WTC11 (cell line): Measurements from ENCODE around the gene RFLNA. TPM values are rescaled to one million over a fixed set of nuclear protein-coding genes. Genes with fewer than 3 reads are reported as not detected.
A peak's percentile ranks its signal among the peaks of the same experiment; 100 is the strongest.

ENCODE experiments used
- ATAC-seq: fragments of 200-7000 bp; cut with Tn5 transposase; 2 replicates; pipeline ENCODE4 v1.10.0; 2021; ENCODE audit warnings: mild to moderate bottlenecking, moderate library complexity
- CTCF ChIA-PET: fragments of 300-600 bp; sonication (Branson Sonifier 250); formaldehyde crosslinking; loops from one replicate; lab custom pipeline; 2021; ENCODE audit warnings: antibody characterized with exemption; lab: Charles Lee
- POLR2A ChIA-PET: fragments of 350-600 bp; sonication (Branson Sonifier 250); formaldehyde crosslinking; loops from one replicate; lab custom pipeline; 2021; ENCODE audit warnings: antibody characterized with exemption; lab: Charles Lee
- DNase-seq: peaks from one replicate; pipeline ENCODE4 v3.0.0; 2021; ENCODE audit warnings: low spot score
- H3K27ac Mint-ChIP-seq: 2 replicates; pipeline ENCODE4 v1.8.0; 2021; ENCODE audit warnings: mixed read lengths
- H3K27me3 Mint-ChIP-seq: 2 replicates; pipeline ENCODE4 v1.8.0; 2021; ENCODE audit warnings: low read depth, mild to moderate bottlenecking, moderate library complexity, mixed read lengths
- H3K36me3 Mint-ChIP-seq: 2 replicates; pipeline ENCODE4 v1.8.0; 2021; ENCODE audit warnings: mixed read lengths
- H3K4me1 Mint-ChIP-seq: 2 replicates; pipeline ENCODE4 v1.8.0; 2022; ENCODE audit warnings: mixed read lengths
- H3K4me3 Mint-ChIP-seq: 2 replicates; pipeline ENCODE4 v1.8.0; 2021; ENCODE audit warnings: mild to moderate bottlenecking, moderate library complexity, mixed read lengths
- H3K9me3 Mint-ChIP-seq: 2 replicates; pipeline ENCODE4 v1.8.0; 2021; ENCODE audit warnings: mixed read lengths
- ATF3 ChIP-seq: sonication (generic); formaldehyde crosslinking; conservative IDR thresholded peaks from 2 replicates; pipeline ENCODE4 v1.8.1; 2022; ENCODE audit warnings: mild to moderate bottlenecking, missing genetic modification reagents
- ATF6 ChIP-seq: sonication (generic); formaldehyde crosslinking; IDR thresholded peaks from 2 replicates; pipeline ENCODE4 v1.8.1; 2023; ENCODE audit warnings: mild to moderate bottlenecking, missing genetic modification reagents
- CBFB ChIP-seq: sonication (generic); formaldehyde crosslinking; IDR thresholded peaks from 2 replicates; pipeline ENCODE4 v1.8.1; 2022; ENCODE audit warnings: mild to moderate bottlenecking, low read depth, missing genetic modification reagents
- CDX4 ChIP-seq: fragments of 250-450 bp; sonication (Bioruptor Pico); IDR thresholded peaks from 2 replicates; pipeline ENCODE4 v1.9.0; 2021; ENCODE audit warnings: moderate library complexity, mild to moderate bottlenecking, inconsistent platforms, borderline replicate concordance
- CREB1 ChIP-seq: sonication (generic); formaldehyde crosslinking; IDR thresholded peaks from 2 replicates; pipeline ENCODE4 v1.8.0; 2023; ENCODE audit warnings: mild to moderate bottlenecking, missing genetic modification reagents
- CREM ChIP-seq: sonication (generic); formaldehyde crosslinking; IDR thresholded peaks from 2 replicates; pipeline ENCODE4 v1.8.1; 2022; ENCODE audit warnings: mild to moderate bottlenecking, missing genetic modification reagents, moderate library complexity
- CTCF ChIP-seq: fragments of 200-600 bp; IDR thresholded peaks from 2 replicates; pipeline ENCODE4 v1.8.0; 2022; ENCODE audit warnings: antibody characterized with exemption
- E2F4 ChIP-seq: sonication (generic); formaldehyde crosslinking; IDR thresholded peaks from 2 replicates; pipeline ENCODE4 v1.8.1; 2022; ENCODE audit warnings: low read depth, mild to moderate bottlenecking, moderate library complexity, missing genetic modification reagents, borderline replicate concordance
- E2F5 ChIP-seq: sonication (generic); formaldehyde crosslinking; IDR thresholded peaks from 2 replicates; pipeline ENCODE4 v1.8.1; 2022; ENCODE audit warnings: mild to moderate bottlenecking, moderate library complexity, missing genetic modification reagents
- ERG ChIP-seq: fragments of 250-450 bp; sonication (Bioruptor Pico); IDR thresholded peaks from 2 replicates; pipeline ENCODE4 v1.8.0; 2021; ENCODE audit warnings: mild to moderate bottlenecking
- ESRRA ChIP-seq: sonication (generic); formaldehyde crosslinking; IDR thresholded peaks from 2 replicates; pipeline ENCODE4 v1.8.1; 2022; ENCODE audit warnings: mild to moderate bottlenecking, missing genetic modification reagents, borderline replicate concordance
- FOXP1 ChIP-seq: sonication (generic); formaldehyde crosslinking; IDR thresholded peaks from 2 replicates; pipeline ENCODE4 v1.8.0; 2022; ENCODE audit warnings: missing genetic modification reagents, mild to moderate bottlenecking, moderate library complexity, borderline replicate concordance
- GABPB1 ChIP-seq: sonication (generic); formaldehyde crosslinking; IDR thresholded peaks from 2 replicates; pipeline ENCODE4 v1.8.1; 2023; ENCODE audit warnings: mild to moderate bottlenecking, missing genetic modification reagents
- GRHL2 ChIP-seq: fragments of 250-450 bp; sonication (Bioruptor Pico); IDR thresholded peaks from 2 replicates; pipeline ENCODE4 v1.8.0; 2022; ENCODE audit warnings: mild to moderate bottlenecking, moderate library complexity; ENCODE audit not compliant: insufficient replicate concordance, severe bottlenecking
- MYBL2 ChIP-seq: sonication (generic); formaldehyde crosslinking; IDR thresholded peaks from 2 replicates; pipeline ENCODE4 v1.8.1; 2023; ENCODE audit warnings: mild to moderate bottlenecking, moderate library complexity, missing genetic modification reagents
- PREB ChIP-seq: sonication (generic); formaldehyde crosslinking; IDR thresholded peaks from 2 replicates; pipeline ENCODE4 v1.8.1; 2022; ENCODE audit warnings: mild to moderate bottlenecking, missing genetic modification reagents, moderate library complexity, borderline replicate concordance
- PRRX2 ChIP-seq: fragments of 250-450 bp; sonication (Bioruptor Pico); IDR thresholded peaks from 2 replicates; pipeline ENCODE4 v1.8.0; 2021; ENCODE audit warnings: mild to moderate bottlenecking
- SOX15 ChIP-seq: fragments of 250-450 bp; sonication (Bioruptor Pico); IDR thresholded peaks from 2 replicates; pipeline ENCODE4 v1.9.0; 2021; ENCODE audit warnings: mild to moderate bottlenecking
- TEAD1 ChIP-seq: sonication (generic); formaldehyde crosslinking; IDR thresholded peaks from 2 replicates; pipeline ENCODE4 v1.8.0; 2022; ENCODE audit warnings: mild to moderate bottlenecking, missing genetic modification reagents
- TEAD4 ChIP-seq: sonication (generic); formaldehyde crosslinking; IDR thresholded peaks from 2 replicates; pipeline ENCODE4 v1.8.0; 2022; ENCODE audit warnings: mild to moderate bottlenecking, missing genetic modification reagents
- USF2 ChIP-seq: sonication (generic); formaldehyde crosslinking; IDR thresholded peaks from 2 replicates; pipeline ENCODE4 v1.8.1; 2023; ENCODE audit warnings: mild to moderate bottlenecking, missing genetic modification reagents, moderate library complexity
- ZMAT4 ChIP-seq: fragments of 250-450 bp; sonication (Bioruptor Pico); IDR thresholded peaks from 2 replicates; pipeline ENCODE4 v1.9.0; 2021; ENCODE audit warnings: mild to moderate bottlenecking
- ZNF263 ChIP-seq: sonication (generic); formaldehyde crosslinking; IDR thresholded peaks from 2 replicates; pipeline ENCODE4 v1.8.1; 2022; ENCODE audit warnings: low read depth, mild to moderate bottlenecking, moderate library complexity, missing genetic modification reagents
- total RNA-seq: library from RNA; stranded (reverse); gene quantifications from 3 replicates; pipeline ENCODE4 v1.2.3, GENCODE V29; 2021

The RFLNA gene
- total RNA-seq, 1 experiment from 2014 or later: 6.3 TPM

- Mint-ChIP-seq H3K27ac (no peak overlapping the region), H3K27me3 (peaks cover 6% of the 10 kb centered on the region), H3K36me3 (peaks cover 19% of the 10 kb centered on the region), H3K4me1 (peaks cover 46% of the 10 kb centered on the region), H3K9me3 (peaks cover 11% of the 10 kb centered on the region), H3K4me3 (no peak overlapping the region)
- no peak for ATAC-seq
- ChIA-PET POLR2A (interaction anchor here (1.3 kb wide), 1 partner anchor 15 kb away, joined by 3 read pairs; no protein-coding TSS in a partner anchor), CTCF (interaction anchor here (0.5 to 3.3 kb wide), 9 partner anchors 13 to 452 kb away, joined by 3 to 40 read pairs (median 5); no protein-coding TSS in a partner anchor)
- TF ChIP-seq MYBL2 (CRISPR knock-in tag): no peak
- no peak for TF ChIP-seq PRRX2 (CRISPR knock-in tag)
- TF ChIP-seq PREB (CRISPR knock-in tag): no peak
- no peak for TF ChIP-seq E2F4 (CRISPR knock-in tag)
- TF ChIP-seq ATF3: no peak
- no peak for TF ChIP-seq CBFB (CRISPR knock-in tag)
- TF ChIP-seq CDX4: no peak
- TF ChIP-seq GRHL2 (CRISPR knock-in tag): no peak
- no peak for TF ChIP-seq E2F5 (CRISPR knock-in tag)
- DNase-seq: no peak
Observed at GRCh38 chr12:124319368-124320050, 24.6 kb downstream of the RFLNA start.

- H3K9me3 Mint-ChIP-seq: peaks cover 13% of the 10 kb centered on the region
- peaks cover 37% of the 10 kb centered on the region for H3K4me1 Mint-ChIP-seq
- H3K27ac Mint-ChIP-seq: no peak overlapping the region
- peak; percentile 83 for ATAC-seq
- CTCF ChIA-PET: interaction anchor here (1.1 to 1.8 kb wide), 3 partner anchors 267 to 451 kb away, joined by 4 to 11 read pairs (median 4); no protein-coding TSS in a partner anchor
- H3K4me3 Mint-ChIP-seq: no peak overlapping the region
- H3K36me3 Mint-ChIP-seq: peaks cover 28% of the 10 kb centered on the region
- POLR2A ChIA-PET: no interaction called here
- DNase-seq: peak; percentile 87
- H3K27me3 Mint-ChIP-seq: peaks cover 6% of the 10 kb centered on the region
- TF ChIP-seq ZMAT4 (CRISPR knock-in tag) (no peak), SOX15 (CRISPR knock-in tag) (no peak), CREB1 (CRISPR knock-in tag) (no peak; the same call in 1 of the 2 replicates), ZNF263 (CRISPR knock-in tag) (no peak), ESRRA (CRISPR knock-in tag) (peak; percentile 78; the same call in 1 of the 2 replicates), CTCF (peak; percentile 93), FOXP1 (no peak), TEAD1 (CRISPR knock-in tag) (peak; percentile 31; the same call in 1 of the 2 replicates), USF2 (CRISPR knock-in tag) (no peak), ERG (CRISPR knock-in tag) (0 out of 2 replicates have a peak, but pooled peaks have one; percentile 26), TEAD4 (CRISPR knock-in tag) (no peak), CREM (CRISPR knock-in tag) (peak; percentile 44; the same call in 1 of the 2 replicates), ATF6 (CRISPR knock-in tag) (no peak), GABPB1 (CRISPR knock-in tag) (no peak)
Observed at GRCh38 chr12:124321040-124321481, 26.2 kb downstream of the RFLNA start.
